DOHH2 (cell line): ENCODE data around the gene ZNF346.

Source experiments
- H3F3A ChIP-seq: fragments of 200-600 bp; sonication (generic), shearing (Covaris generic); 2 replicates; pipeline ENCODE4 v1.6.0; 2016; ENCODE audit warnings: antibody characterized with exemption, mild to moderate bottlenecking; ENCODE audit not compliant: control insufficient read depth, insufficient read depth
- H3K27ac ChIP-seq: fragments of 200-600 bp; sonication (generic); 2 replicates; pipeline ENCODE4 v1.5.1; 2014; ENCODE audit warnings: low read depth, mild to moderate bottlenecking, low read length, moderate library complexity
- H3K27me3 ChIP-seq: fragments of 200-600 bp; sonication (generic); 2 replicates; pipeline ENCODE4 v1.6.1; 2014; ENCODE audit warnings: mild to moderate bottlenecking, low read length, mixed read lengths; ENCODE audit not compliant: control insufficient read depth
- H3K36me3 ChIP-seq: fragments of 200-600 bp; sonication (generic); 2 replicates; pipeline ENCODE4 v1.6.1; 2014; ENCODE audit warnings: mild to moderate bottlenecking, low read length, moderate library complexity, mixed read lengths; ENCODE audit not compliant: control insufficient read depth
- H3K4me1 ChIP-seq: fragments of 200-600 bp; sonication (generic); 2 replicates; pipeline ENCODE4 v1.6.1; 2014; ENCODE audit warnings: mild to moderate bottlenecking, low read length, mixed read lengths; ENCODE audit not compliant: control insufficient read depth
- H3K4me2 ChIP-seq: fragments of 200-600 bp; sonication (generic); 2 replicates; pipeline ENCODE4 v1.6.0; 2014; ENCODE audit warnings: mild to moderate bottlenecking, low read length, moderate library complexity
- H3K4me3 ChIP-seq: fragments of 200-600 bp; sonication (generic); 2 replicates; pipeline ENCODE4 v1.5.1; 2014; ENCODE audit warnings: mild to moderate bottlenecking, low read length, mixed read lengths
- H3K79me2 ChIP-seq: fragments of 200-600 bp; sonication (generic); 2 replicates; pipeline ENCODE4 v1.6.1; 2014; ENCODE audit warnings: mild to moderate bottlenecking, low read length, mixed read lengths; ENCODE audit not compliant: control insufficient read depth
- H3K9me2 ChIP-seq: fragments of 200-600 bp; sonication (generic); replicated peaks from 2 replicates; pipeline ENCODE4 v1.6.1; 2014; ENCODE audit warnings: mild to moderate bottlenecking, low read length, mixed read lengths; ENCODE audit not compliant: control insufficient read depth
- H3K9me3 ChIP-seq: fragments of 200-600 bp; sonication (generic); 2 replicates; pipeline ENCODE4 v1.6.1; 2014; ENCODE audit warnings: antibody characterized with exemption, low read length, mixed read lengths; ENCODE audit not compliant: control insufficient read depth, insufficient read depth
- H4K20me1 ChIP-seq: fragments of 200-600 bp; sonication (generic); 2 replicates; pipeline ENCODE4 v1.6.0; 2014; ENCODE audit warnings: low read depth, mild to moderate bottlenecking, antibody characterized with exemption, low read length, moderate library complexity; ENCODE audit not compliant: control insufficient read depth, insufficient read depth
- CTCF ChIP-seq: fragments of 200-600 bp; sonication (generic); IDR thresholded peaks from one replicate; pipeline ENCODE4 v1.5.1; 2014; ENCODE audit warnings: antibody characterized with exemption, mild to moderate bottlenecking, low read depth, low read length; ENCODE audit not compliant: poor library complexity, severe bottlenecking
- EZH2phosphoT487 ChIP-seq: fragments of 200-600 bp; sonication (generic); IDR thresholded peaks from 2 replicates; pipeline ENCODE4 v1.6.1; 2017; ENCODE audit warnings: borderline replicate concordance, mild to moderate bottlenecking, antibody characterized with exemption, low read length, moderate library complexity, mixed read lengths

The ZNF346 gene

GRCh38 chr5:177004961-177005360 is 17.5 kb upstream of the ZNF346 start:
- H3K27ac ChIP-seq = peak overlapping the region; percentile 86
- TF ChIP-seq EZH2phosphoT487 = no peak
- TF ChIP-seq CTCF = no peak
- H3K9me3 ChIP-seq = no peaks in the 10 kb centered on the region
- no peaks in the 10 kb centered on the region for H3K27me3 ChIP-seq
- H3K4me3 ChIP-seq = peak overlapping the region; percentile 91
- H3K9me2 ChIP-seq = no peaks in the 10 kb centered on the region
- H3K4me2 ChIP-seq = peak overlapping the region; percentile 85
- peaks cover 12% of the 10 kb centered on the region; the same call in 1 of the 2 replicates for H3F3A ChIP-seq
- peaks cover 63% of the 10 kb centered on the region for H3K4me1 ChIP-seq
- H3K79me2 ChIP-seq = peaks cover 79% of the 10 kb centered on the region
- H4K20me1 ChIP-seq = peaks cover 15% of the 10 kb centered on the region; the same call in 1 of the 2 replicates
- H3K36me3 ChIP-seq = peaks cover 48% of the 10 kb centered on the region

- TF ChIP-seq CTCF (peak; percentile 65), EZH2phosphoT487 (no peak)
- peaks cover 55% of the 10 kb centered on the region for H3K4me1 ChIP-seq
Observed at GRCh38 chr5:177005619-177006264, 16.8 kb upstream of the ZNF346 start.

GRCh38 chr5:177006265-177006972 is 16.1 kb upstream of the ZNF346 start, which contains the start of gene UIMC1:
Gene UIMC1, minus strand, starts transcription at chr5:177006779. Its CDS starts 24,164 bp downstream, at chr5:176982615.
- Histone ChIP-seq H3K4me3 (peak within 1 kb of the TSS; percentile 91), H3K36me3 (peaks cover 34% of the 10 kb centered on the region), H3K4me2 (peak within 1 kb of the TSS; percentile 85), H3K79me2 (peaks cover 67% of the 10 kb centered on the region), H3K4me1 (peaks cover 48% of the 10 kb centered on the region), H4K20me1 (peaks cover 15% of the 10 kb centered on the region; the same call in 1 of the 2 replicates), H3F3A (peaks cover 10% of the 10 kb centered on the region; the same call in 1 of the 2 replicates), H3K9me2 (no peaks in the 10 kb centered on the region), H3K27me3 (no peaks in the 10 kb centered on the region), H3K9me3 (no peaks in the 10 kb centered on the region), H3K27ac (peak within 1 kb of the TSS; percentile 86)
- TF ChIP-seq CTCF = no peak
- TF ChIP-seq EZH2phosphoT487 = no peak

More at GRCh38 chr5:177005619-177006264, 16.8 kb upstream of the ZNF346 start:
- peaks cover 15% of the 10 kb centered on the region; the same call in 1 of the 2 replicates for H4K20me1 ChIP-seq
- H3K27me3 ChIP-seq = no peaks in the 10 kb centered on the region
- peak overlapping the region; percentile 85 for H3K4me2 ChIP-seq
- peak overlapping the region; percentile 86 for H3K27ac ChIP-seq
- H3K79me2 ChIP-seq = peaks cover 74% of the 10 kb centered on the region
- H3F3A ChIP-seq = peaks cover 12% of the 10 kb centered on the region; the same call in 1 of the 2 replicates
- peaks cover 40% of the 10 kb centered on the region for H3K36me3 ChIP-seq
- H3K9me2 ChIP-seq = no peaks in the 10 kb centered on the region
- H3K4me3 ChIP-seq = peak overlapping the region; percentile 91
- no peaks in the 10 kb centered on the region for H3K9me3 ChIP-seq
